Stimulated activated CD4-positive, alpha-beta T cell treated with anti-CD3 and anti-CD28 coated beads, Interleukin-15, amount 100 ng/mL, for 24 hours (primary cell): ENCODE measurements around the gene SRPK3.
"Not testable (repeated sequence)": the region's sequence is repeated elsewhere in the genome, so short reads cannot be mapped to it uniquely, and the experiment has no call there.

ENCODE experiments used
- DNase-seq: peaks from one replicate; pipeline ENCODE4 v3.0.0-alpha.2; 2020

The SRPK3 gene, protein sequence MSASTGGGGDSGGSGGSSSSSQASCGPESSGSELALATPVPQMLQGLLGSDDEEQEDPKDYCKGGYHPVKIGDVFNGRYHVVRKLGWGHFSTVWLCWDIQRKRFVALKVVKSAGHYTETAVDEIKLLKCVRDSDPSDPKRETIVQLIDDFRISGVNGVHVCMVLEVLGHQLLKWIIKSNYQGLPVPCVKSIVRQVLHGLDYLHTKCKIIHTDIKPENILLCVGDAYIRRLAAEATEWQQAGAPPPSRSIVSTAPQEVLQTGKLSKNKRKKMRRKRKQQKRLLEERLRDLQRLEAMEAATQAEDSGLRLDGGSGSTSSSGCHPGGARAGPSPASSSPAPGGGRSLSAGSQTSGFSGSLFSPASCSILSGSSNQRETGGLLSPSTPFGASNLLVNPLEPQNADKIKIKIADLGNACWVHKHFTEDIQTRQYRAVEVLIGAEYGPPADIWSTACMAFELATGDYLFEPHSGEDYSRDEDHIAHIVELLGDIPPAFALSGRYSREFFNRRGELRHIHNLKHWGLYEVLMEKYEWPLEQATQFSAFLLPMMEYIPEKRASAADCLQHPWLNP

DNA sequence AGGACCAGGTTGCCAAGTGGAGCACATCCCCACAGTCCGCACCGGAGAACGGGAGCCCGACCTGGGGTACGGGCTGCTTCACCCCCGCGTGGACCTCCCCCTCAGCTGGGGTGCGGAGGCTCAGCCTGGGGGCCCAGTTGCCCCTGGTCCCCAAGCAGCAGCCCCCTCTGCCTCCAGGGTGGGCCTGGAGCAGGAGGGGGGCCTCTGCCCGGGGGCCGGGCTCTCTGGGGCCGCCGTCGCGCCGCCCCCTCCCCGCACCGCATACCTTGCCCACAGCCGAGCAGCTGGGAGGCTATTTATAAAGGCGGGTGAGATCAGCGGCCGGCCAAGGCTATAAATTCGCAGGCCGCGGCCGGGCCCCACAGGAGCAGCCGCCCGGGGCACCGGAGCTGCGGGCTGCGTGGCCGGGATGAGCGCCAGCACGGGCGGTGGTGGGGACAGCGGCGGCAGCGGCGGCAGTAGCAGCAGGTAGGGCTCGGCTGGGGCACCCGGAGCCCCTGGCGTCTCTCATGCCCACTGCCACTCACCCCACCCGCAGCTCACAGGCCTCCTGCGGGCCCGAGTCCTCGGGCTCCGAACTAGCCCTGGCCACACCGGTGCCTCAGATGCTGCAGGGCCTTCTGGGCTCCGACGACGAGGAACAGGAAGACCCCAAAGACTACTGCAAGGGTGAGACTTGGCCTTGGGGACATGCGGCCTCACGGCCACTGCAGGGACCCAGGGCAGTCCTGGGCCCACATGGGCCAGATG, at the start of gene SRPK3:
Gene SRPK3, plus strand, starts transcription at position 364 of the 750 bp plus-strand sequence. Its CDS starts 46 bp downstream, at position 410.
- DNase-seq, result no peak

DNA sequence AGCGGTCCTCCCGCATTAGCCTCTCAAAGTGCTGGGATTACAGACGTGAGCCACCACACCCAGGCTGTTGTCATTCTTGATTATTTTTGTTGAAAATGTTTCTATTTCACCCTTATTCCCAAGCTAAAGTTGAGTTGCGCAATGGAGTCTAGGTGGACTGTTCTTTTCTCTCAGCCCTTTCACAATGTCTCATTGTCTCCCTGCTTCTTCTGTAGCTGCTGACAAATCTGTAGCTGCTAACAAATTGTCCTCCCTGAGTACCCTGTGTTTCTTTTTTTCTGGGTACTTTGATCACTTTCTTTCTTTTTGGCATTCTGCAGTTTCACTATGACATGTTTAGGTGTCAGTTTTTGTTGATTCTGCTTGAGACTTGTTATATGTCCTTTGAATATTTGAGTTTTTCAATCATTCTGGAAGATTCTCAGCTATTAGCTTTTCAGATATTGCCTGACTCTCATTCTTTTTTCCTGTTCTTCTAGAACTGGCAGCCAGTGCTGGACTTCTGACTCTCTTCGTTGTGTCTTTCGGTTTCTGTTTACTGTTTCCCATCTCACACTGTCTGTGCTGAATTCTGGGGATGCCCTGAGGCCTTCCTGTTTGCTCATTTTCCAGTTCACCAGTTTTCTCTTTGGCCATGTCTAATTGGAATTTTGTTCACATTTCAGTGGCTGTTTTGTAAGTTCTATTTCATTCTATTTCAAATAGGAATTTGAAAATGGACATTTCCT, 49.6 kb upstream of the SRPK3 start:
- DNase-seq, result no peak

DNA sequence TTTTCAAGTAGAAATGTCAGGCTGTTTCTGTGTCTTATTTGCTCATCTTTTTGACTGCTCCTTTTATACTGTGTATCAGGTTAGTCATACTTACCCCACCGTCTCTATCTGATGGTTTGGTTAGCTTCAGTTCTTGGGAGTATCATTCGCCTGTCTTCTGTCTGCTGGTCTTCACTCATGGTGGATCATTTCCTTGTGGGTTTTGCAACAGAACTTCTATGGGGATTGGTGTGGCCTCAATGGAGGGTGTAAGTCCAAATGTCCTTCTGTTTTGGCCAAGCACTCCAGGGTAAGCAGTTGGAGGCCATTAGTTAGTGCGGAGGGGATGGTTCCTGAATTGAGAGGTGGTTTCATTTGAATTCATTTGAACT, 49.0 kb upstream of the SRPK3 start:
- DNase-seq, result no peak

DNA sequence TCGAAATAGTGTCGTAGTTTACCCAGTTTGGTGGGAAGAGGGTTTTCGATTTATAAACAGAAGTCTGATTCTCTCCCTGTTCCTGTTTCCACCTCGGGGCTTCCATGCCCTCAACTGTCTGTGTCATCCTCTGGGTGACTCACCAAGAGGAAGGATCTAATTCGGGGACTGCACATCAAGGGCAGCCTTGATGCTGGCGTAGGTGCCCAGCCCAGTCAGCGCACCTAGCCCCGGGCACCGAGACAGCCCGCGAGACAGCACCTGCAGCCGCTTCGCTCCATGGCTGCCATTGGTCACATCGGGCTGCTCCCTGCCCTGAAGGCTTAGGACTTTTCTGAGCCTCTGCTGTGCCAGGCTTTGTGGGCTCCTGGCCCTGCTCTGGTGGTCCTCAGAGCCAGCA, 48.4 kb upstream of the SRPK3 start:
- DNase-seq, result no peak

DNA sequence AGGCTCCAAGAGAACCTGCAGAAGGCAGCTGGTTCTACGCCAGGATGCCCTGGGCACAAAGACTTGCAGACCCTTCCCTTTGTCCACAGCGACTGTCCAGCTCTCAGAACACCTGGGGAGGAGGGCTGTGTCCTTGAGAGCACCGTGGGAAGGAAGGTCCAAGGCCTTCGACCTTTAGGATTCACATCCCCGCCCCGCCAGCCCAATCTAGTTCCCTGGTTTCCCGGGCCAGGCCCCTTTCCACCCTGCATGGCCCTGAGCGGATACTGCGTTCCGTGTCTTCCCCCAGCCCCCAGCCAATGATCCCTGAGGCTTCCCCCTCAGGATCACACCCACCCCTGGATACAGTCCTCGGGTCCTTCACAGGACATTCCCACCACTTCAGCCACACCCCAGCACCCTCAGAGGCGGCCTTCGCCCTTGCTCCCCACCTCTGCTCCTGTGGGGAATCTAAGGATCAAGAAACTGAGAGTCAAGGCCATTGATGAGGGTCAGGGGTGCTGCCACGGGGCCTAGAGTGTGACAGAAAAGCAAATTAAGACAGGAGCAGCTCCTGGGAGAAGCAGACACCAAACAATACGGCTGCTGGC, 47.1 kb upstream of the SRPK3 start:
- no peak for DNase-seq

DNA sequence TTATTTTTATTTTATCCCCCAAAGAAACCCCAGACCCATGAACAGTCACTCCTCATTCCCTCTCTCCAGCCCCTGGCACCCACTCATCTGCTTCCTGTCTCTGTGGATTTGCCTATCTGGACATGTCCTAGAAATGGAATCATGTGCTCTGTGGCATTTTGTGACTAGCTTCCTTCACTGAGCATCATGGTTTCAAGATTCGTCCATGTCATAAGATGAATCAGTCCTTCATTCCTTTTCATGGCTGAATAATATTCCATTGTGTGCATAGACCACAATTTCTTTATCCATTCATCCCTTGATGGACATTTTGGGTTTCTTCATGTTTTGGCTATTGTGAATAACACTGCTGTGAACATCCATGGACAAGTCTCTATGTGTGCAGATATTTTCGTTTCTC, 46.0 kb upstream of the SRPK3 start:
- DNase-seq, result no peak

DNA sequence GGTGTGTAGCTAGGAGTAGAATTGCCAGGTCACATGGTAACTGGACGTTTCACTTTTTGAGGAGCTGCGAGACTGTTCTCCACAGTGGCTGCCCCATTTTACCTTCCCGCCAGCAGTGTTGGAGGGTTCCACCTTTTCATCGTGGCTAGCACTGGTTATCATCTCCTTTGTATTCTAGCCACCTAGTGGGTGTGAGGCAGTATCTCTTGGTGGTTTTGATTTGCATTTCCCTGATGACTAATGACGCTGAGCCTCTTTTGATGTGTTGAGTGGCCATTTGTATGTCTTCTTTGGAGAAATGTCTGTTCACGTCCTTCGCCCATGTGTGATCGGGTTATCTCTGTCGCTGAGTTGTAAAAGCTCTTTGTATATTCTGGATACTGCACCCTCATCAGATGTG, 45.6 kb upstream of the SRPK3 start:
- DNase-seq, result no peak

DNA sequence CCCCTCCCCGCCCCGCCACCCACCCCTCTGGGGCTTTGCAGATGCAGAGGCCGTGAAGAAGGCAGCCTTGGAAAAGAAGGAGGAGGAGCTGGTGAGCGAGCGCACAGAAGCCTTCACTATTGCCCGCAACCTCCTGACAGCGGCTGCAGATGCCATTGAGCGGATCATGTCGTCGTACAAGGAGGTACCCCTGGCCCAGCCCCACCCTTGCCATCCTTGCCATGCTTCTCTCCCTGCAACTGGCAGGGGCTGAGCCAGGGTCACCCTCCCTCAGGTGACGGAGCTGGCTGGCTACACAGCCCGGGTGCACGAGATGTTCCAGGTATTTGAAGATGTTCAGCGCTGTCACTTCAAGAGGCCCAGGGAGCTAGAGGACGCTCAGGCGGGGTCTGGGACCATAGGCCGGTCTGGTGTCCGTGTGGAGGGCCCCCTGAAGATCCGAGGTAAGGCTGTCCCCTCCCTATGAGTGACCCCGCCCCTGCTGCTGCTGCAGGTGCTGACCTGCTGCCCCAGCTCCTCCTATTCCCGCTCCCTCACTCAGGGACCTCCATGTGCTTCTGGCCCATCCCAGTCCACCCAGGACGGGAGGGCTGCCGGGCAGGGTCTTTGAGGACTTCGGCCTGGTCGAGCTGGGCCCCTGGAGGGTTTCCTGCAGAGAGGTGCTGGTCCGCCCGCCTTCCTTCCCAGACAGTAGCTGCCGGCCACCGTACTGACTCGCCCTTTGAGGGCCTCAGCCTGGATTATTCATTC, 44.6 kb upstream of the SRPK3 start:
- DNase-seq, result no peak

DNA sequence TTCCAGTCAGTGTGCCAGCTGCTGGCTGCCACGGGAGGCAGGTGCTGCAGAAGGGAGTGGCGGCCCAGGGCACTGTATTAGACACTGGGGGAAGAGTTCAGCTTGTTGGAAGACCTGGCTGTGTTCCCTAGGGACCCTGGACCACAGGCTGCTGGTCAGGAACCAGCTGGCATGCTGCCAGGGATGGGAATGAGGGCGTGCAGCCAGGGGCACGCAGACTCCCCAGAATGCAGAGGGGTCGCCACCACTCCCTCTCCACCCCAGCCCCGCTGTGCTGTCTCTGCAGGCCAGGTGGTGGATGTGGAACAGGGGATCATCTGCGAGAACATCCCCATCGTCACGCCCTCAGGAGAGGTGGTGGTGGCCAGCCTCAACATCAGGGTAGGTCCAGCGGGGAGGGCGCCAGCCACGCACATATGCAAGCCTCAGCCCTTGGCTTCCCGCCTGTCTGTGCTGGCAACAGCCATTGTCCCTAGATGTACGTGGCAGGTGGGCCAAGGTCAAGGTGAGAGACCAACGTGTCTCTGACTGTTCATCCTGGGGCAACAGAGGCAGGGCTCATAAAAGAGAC, 43.9 kb upstream of the SRPK3 start:
- DNase-seq, result no peak

DNA sequence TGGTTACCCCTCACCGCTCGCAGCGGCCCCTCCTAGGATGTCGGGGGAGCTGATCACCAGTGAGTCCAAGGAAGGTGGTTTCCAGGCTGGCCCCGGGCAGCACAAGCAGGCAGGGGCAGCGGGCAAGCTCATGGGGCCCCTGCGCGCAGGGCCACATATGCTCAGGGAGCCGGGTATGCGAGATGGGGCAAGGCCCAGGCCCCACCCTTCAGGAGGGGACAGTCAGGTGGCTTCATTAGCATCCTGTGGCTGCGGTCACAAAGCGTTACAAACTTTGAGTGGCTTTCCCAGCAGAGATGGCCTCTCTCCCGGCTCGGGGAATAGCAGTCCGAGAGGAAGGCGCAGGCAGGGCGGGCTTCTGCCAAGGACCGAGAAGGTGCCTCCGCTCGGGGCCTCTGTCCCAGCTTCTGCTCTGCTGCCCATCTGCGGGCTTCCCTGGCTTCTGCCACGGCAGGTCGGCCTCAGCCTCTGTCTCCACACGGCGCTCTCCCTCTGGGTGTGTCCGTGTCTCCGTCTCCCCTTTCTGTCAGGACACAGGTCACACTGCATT, 42.7 kb upstream of the SRPK3 start:
- no peak for DNase-seq

DNA sequence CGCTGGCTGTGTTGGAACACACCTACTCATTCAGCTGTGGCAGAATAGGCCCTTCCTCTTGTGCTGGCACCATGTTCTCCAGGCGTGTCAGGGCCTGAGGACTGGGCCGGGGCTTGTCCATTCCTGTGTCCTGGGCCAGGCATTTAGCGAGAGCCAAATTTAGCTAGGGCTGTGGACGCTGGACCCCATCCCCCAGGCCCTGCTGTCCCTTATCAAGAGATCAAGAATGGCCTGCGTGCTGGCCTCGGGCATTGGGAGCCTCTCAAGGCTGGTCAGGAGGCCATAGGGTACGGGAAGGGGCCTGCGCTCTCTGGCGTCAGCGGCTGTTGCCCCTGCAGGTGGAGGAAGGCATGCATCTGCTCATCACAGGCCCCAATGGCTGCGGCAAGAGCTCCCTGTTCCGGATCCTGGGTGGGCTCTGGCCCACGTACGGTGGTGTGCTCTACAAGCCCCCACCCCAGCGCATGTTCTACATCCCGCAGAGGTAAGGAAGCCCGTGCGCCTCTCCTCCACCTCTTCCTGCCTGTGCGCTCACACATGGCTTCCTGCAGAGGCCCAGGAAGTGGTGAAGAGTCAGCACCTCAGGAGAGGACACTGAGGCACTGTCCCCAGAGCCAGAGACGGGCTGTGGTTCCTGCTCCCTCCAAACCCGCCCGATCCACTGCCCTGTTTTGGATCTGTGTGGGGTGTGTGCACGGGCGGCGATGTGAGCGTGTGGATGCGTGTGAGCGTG, 40.9 kb upstream of the SRPK3 start:
- no peak for DNase-seq

DNA sequence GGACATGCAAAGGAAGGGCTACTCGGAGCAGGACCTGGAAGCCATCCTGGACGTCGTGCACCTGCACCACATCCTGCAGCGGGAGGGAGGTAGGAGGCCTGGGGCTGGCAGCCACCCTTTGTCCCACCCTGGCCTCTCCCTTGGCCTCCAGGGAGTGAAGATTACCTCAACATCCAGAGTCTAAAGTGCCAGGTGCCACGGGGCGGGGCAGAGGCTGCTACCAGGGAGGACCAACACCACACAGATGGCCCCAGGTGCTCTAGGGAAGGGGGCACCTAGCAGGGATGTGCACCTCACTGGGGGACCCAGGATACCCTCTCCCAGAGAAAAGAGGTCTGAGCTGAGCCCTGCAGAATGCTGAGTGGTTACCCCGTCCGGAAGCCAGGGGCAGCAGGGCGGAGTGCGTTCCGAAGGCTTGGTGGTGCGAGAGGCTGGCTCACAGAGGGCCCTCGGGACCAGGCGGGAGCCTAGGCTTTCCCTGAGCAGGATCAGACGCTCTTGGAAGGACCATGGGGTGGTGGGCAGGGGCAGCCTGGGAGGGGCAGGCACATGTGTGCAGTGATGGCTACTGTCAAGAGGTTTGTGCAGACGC, 40.1 kb upstream of the SRPK3 start:
- DNase-seq, result no peak

DNA sequence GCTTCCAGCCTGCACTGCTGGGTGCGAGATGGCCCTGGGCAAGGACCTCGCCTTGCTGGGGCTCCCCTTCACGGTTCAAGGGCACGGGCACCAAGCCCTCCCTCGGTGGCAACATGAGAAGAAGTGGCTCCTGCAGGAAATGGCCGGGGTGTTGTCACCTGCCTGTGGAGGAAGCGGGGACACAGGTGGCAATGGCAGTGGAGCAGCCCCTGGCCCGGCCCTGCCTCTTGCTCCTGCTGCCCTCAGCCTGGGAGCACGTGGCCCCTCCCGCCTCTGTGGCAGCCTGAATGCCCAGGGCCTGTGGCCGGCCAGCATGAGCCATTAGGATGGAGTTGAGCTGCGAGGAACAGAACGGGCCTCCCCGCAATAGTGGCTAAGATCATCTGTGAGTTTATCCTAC, 39.4 kb upstream of the SRPK3 start:
- no peak for DNase-seq

DNA sequence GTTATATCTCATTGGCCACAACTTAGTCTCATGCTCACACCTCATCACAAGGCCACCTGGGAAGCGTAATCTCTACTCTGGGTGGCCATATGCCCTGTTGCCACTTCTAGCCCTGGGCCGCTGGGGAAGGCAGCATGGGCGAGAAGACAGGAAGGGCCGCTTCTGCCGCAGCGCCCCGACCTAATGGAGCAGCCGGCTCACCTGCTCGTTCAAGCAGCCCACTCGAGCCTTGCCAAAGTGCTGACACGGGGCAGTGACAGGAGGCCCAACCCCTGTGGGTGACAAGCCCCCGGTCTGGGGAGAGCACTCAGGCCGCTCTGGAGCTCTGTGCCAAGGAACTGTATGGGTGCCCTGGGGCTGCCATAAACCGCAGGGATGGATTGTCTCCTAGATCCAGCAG, 38.7 kb upstream of the SRPK3 start:
- DNase-seq, result not testable (repeated sequence)

DNA sequence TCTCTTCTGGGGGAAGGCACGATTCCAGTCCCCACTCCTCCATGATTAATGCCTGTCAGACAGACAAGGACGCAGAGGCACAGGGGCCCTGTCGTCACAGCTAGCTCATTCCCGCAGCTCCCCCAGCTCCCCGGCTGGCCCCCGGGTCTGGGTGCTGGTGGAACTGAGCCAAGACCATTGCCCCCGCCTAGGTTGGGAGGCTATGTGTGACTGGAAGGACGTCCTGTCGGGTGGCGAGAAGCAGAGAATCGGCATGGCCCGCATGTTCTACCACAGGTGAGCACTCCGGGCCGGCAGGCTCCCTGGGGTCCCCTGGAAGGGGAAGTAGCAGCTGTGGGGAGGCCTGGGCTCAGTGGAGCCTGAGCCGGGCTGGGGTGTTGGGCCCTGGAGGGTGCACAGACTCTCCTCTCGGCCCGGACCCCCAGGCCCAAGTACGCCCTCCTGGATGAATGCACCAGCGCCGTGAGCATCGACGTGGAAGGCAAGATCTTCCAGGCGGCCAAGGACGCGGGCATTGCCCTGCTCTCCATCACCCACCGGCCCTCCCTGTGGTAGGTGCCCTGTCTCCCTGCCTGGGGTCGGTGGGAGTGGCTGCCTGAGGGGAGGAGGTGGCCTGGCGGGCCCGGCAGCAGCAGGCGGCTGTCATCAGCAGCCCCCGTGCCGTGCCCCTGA, 37.9 kb upstream of the SRPK3 start:
- DNase-seq, result not testable (repeated sequence)

DNA sequence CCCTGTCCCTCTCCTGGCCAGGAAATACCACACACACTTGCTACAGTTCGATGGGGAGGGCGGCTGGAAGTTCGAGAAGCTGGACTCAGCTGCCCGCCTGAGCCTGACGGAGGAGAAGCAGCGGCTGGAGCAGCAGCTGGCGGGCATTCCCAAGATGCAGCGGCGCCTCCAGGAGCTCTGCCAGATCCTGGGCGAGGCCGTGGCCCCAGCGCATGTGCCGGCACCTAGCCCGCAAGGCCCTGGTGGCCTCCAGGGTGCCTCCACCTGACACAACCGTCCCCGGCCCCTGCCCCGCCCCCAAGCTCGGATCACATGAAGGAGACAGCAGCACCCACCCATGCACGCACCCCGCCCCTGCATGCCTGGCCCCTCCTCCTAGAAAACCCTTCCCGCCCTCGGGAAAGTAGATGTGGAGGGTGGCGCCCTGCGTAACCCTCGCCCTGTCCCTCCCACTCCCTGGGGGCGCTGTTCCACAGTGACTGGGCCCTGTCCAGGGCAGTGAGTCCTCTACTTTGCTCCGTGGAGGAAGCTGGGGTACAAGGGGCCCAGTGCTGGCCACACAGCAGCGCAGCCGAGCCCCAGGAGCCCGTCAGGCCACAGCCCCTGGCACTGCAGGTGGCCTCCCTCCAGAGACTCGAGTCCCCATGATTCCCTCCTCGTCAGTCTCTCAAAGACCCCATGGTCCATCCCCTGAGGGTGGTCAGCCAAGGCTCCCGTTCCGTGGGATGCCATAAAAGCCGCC, 37.2 kb upstream of the SRPK3 start:
- DNase-seq, result not testable (repeated sequence)

DNA sequence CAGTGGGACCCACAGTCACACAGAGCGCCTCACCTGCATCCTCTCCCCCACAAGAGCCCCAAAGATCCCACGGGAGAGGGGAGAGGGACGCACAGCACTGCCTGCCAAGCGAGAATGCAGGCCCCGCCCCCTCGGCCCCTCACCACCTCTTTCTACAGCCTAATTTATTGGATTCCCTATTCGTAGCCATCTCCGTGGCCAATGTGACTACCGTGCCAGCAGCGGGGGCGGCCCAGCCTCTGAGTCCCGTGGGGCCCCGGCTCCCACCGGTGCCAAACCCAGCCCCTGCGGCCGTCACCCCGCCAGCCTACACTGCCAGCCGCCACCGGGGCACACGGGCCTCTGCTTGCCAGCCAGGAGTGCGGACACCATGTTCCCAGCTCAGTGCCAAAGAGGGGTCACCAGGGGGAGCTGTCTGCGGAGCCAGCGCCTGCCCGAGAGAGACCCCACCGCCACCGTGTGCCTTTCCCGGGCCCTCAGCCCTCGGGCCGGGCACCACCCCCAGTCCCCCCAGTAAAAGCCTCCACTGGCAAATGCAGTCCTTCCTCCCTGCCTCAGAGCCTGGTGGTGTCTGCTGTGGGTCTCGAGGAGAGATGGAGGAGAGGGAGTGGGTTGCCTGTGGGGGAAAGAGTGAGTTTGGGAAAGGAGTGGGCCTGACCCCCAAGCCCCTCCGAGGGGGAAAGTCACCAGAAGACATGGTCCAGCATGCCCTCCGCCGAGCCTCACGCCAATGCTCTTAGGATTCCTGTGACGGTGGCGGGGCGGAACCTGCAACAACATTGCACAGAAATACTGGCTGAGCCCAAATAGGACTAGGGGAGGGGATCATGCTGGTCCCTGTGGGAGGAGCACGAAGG, 36.4 kb upstream of the SRPK3 start:
- DNase-seq, result peak; percentile 35

DNA sequence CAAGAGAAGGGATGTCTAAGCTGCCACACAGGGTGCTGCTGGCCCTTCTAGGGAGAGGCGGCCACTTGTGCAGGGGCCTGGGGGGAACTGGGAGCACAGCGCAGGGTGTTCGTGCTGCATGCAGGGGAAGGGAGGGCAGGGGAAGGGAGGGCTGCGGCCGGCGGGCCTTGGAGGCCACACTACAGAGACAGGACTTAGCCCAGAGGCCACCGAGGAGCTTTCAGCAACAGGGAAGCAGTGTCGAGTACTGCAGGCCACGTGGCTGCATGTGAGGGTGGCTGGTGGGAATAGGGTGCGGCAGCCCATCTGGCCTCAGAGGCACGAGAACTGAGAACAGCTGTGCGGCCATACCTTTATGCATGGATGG, 35.8 kb upstream of the SRPK3 start:
- DNase-seq, result not testable (repeated sequence)
